Muscle layer of duodenum (tissue), 2 donors: Measurements from ENCODE around the gene LY6G6D.
"Not testable (repeated sequence)": the region's sequence is repeated elsewhere in the genome, so short reads cannot be mapped to it uniquely, and the experiment has no call there.

Experiments used
- H3K27ac ChIP-seq: one replicate; pipeline ENCODE4 v1.7.0; 2013; ENCODE audit warnings: mild to moderate bottlenecking, low read length
- H3K27me3 ChIP-seq: one replicate; pipeline ENCODE4 v1.7.0; 2013; ENCODE audit warnings: low read depth, mild to moderate bottlenecking, control low read depth, low read length
- H3K36me3 ChIP-seq, 2 donors: one replicate each; pipeline ENCODE4 v1.7.0; 2013; ENCODE audit warnings: low read length in 2 of 2, control low read depth in 1 of 2, mild to moderate bottlenecking in 1 of 2; ENCODE audit not compliant: insufficient read depth in 2 of 2, control insufficient read depth in 1 of 2
- H3K4me1 ChIP-seq, 2 donors: one replicate each; pipeline ENCODE4 v1.7.0; 2013; ENCODE audit warnings: low read length in 2 of 2, mild to moderate bottlenecking in 2 of 2, control low read depth in 1 of 2, moderate library complexity in 1 of 2; ENCODE audit not compliant: insufficient read depth in 2 of 2, control insufficient read depth in 1 of 2
- H3K4me3 ChIP-seq, 2 donors: one replicate each; pipeline ENCODE4 v1.7.0; 2013; ENCODE audit warnings: low read length in 2 of 2, low read depth in 1 of 2, mild to moderate bottlenecking in 1 of 2
- H3K9me3 ChIP-seq, 2 donors: one replicate each; pipeline ENCODE4 v1.7.0; 2013; ENCODE audit warnings: low read length in 2 of 2, control low read depth in 1 of 2, mild to moderate bottlenecking in 1 of 2; ENCODE audit not compliant: control insufficient read depth in 1 of 2
- donor health status: healthy.

The LY6G6D gene

DNA sequence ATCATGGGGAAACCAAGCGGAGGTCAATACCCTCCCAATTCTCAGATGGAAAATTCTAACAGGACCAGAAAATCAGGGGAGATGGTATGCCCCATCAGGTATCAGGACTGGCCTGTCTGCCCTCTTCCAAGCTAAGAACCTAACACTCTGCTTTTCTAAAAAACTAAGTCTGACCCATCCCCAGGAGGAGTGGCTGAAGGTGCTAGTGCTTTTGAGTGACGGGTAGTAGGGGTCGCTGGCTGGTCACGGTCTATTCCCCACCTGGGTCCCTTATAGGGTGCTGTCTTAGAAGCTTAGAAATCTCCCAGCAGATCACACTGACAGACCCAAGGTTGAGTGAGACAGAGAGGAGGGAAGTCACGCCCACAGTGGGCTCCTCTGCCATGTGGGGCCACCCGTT is 21.6 kb upstream of the LY6G6D start:
- no peak overlapping the region for H3K4me3 ChIP-seq
- no peaks in the 10 kb centered on the region for H3K9me3 ChIP-seq
- H3K36me3 ChIP-seq: peaks cover 60 to 66% of the 10 kb centered on the region in 2 donors
- peaks cover 0 to 4% of the 10 kb centered on the region in 2 donors for H3K4me1 ChIP-seq
- no peaks in the 10 kb centered on the region for H3K27me3 ChIP-seq
- no peak overlapping the region for H3K27ac ChIP-seq

GRCh38 chr6:31697555-31697954 is 17.6 kb upstream of the LY6G6D start:
- H3K27ac ChIP-seq: no peak overlapping the region
- peaks cover 13 to 17% of the 10 kb centered on the region in 2 donors for H3K4me1 ChIP-seq
- H3K36me3 ChIP-seq: peaks cover 29 to 36% of the 10 kb centered on the region in 2 donors
- no peak overlapping the region for H3K4me3 ChIP-seq
- no peaks in the 10 kb centered on the region for H3K9me3 ChIP-seq
- no peaks in the 10 kb centered on the region for H3K27me3 ChIP-seq

- no peaks in the 10 kb centered on the region for H3K9me3 ChIP-seq
- peaks cover 4 to 19% of the 10 kb centered on the region in 2 donors for H3K36me3 ChIP-seq
- peak overlapping the region in 1 of 2 donors; percentile 98 for H3K4me3 ChIP-seq
- no peak overlapping the region for H3K27ac ChIP-seq
- no peaks in the 10 kb centered on the region for H3K27me3 ChIP-seq
- H3K4me1 ChIP-seq: peaks cover 13 to 21% of the 10 kb centered on the region in 2 donors
Observed at GRCh38 chr6:31700740-31701401, 14.3 kb upstream of the LY6G6D start.

DNA sequence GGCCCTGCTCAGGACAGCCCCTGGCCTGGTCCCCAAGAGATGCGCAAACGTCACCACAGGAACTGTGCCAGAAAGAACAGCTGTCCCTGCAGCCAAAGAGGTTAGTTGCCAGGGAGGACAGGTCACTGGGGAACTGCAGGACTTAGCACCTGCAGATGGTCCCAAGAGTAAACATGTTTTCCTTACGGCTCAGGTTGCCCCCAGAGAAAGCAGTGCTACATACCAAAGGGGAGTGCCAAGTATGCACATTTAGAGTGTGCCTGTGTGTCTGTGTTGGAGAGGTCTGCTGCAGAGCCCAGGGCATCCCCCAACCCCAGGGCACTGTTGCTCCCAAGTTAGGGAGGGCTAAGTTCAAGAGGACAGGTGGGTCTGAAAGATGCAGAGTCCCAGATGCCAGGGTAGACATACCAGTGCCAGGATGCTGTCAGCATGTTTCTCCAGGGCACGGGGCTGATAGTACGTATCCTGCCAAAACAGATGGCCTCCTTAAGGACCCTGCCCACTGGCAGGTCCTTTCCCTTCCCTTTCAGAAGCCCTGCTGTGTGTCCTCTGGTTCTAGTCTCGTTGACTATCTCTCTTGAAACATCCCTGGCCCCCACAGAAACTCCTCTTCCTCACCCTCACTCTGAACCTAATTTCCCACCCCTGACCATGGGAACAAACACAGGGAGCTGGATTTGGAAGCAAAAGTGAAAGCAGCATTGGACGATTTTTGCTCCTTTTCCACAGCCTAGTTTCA is 13.3 kb upstream of the LY6G6D start:
- peaks cover 13 to 21% of the 10 kb centered on the region in 2 donors for H3K4me1 ChIP-seq
- peak overlapping the region; percentile 77 to 98 for H3K4me3 ChIP-seq
- no peaks in the 10 kb centered on the region for H3K27me3 ChIP-seq
- H3K27ac ChIP-seq: peak overlapping the region; percentile 99
- peaks cover 1 to 16% of the 10 kb centered on the region in 2 donors for H3K36me3 ChIP-seq
- no peaks in the 10 kb centered on the region for H3K9me3 ChIP-seq

DNA sequence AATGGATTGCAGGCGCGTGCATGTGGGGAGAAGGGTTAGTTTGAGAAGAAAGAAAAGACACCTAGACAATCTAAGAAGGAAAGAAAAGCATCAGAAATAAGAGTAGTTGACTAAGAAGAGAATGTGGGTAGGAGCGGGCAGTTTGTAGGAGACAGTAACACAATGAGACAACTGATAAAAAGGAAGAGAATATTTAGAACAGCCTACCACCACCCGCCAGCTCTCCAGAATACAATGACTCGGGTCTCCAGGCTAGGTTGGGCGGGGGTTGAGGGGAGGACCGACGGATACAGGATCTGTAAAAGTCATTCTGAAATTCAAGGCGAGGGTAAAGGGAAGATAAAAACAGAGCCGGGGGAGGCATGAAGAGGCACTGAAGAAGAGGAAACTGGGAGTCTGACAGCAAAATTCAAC is 12.7 kb upstream of the LY6G6D start:
- peak overlapping the region; percentile 77 to 98 for H3K4me3 ChIP-seq
- H3K4me1 ChIP-seq: peaks cover 13 to 21% of the 10 kb centered on the region in 2 donors
- H3K36me3 ChIP-seq: peaks cover 0 to 10% of the 10 kb centered on the region in 2 donors
- H3K27ac ChIP-seq: peak overlapping the region; percentile 99
- no peaks in the 10 kb centered on the region for H3K27me3 ChIP-seq
- no peaks in the 10 kb centered on the region for H3K9me3 ChIP-seq

GRCh38 chr6:31702819-31703716 is 12.1 kb upstream of the LY6G6D start, which contains the start of gene ABHD16A:
Gene ABHD16A (minus strand): TSS chr6:31703324. CDS start chr6:31703281, 43 bp downstream.
- Histone ChIP-seq H3K4me1 (peaks cover 13 to 21% of the 10 kb centered on the region in 2 donors), H3K4me3 (peak within 1 kb of the TSS; percentile 77 to 98), H3K9me3 (no peaks in the 10 kb centered on the region), H3K27me3 (no peaks in the 10 kb centered on the region), H3K36me3 (peaks cover 0 to 6% of the 10 kb centered on the region in 2 donors), H3K27ac (peak within 1 kb of the TSS; percentile 99)

GRCh38 chr6:31705931-31706330 is 9.2 kb upstream of the LY6G6D start:
- Histone ChIP-seq H3K36me3 (no peaks in the 10 kb centered on the region), H3K4me1 (peaks cover 13 to 17% of the 10 kb centered on the region in 2 donors), H3K9me3 (no peaks in the 10 kb centered on the region), H3K27me3 (no peaks in the 10 kb centered on the region), H3K27ac (no peak overlapping the region), H3K4me3 (no peak overlapping the region)

- no peak within 1 kb of the TSS for H3K4me3 ChIP-seq
- H3K9me3 ChIP-seq: no peaks in the 10 kb centered on the region
- H3K27ac ChIP-seq: no peak within 1 kb of the TSS
- H3K4me1 ChIP-seq: peaks cover 8 to 10% of the 10 kb centered on the region in 2 donors
- H3K36me3 ChIP-seq: no peaks in the 10 kb centered on the region
- no peaks in the 10 kb centered on the region for H3K27me3 ChIP-seq
Observed at GRCh38 chr6:31706599-31706998, 8.5 kb upstream of the LY6G6D start, which contains the start of gene LY6G6F. Gene LY6G6F (plus strand): TSS chr6:31706866. CDS start chr6:31706907, 41 bp downstream.

DNA sequence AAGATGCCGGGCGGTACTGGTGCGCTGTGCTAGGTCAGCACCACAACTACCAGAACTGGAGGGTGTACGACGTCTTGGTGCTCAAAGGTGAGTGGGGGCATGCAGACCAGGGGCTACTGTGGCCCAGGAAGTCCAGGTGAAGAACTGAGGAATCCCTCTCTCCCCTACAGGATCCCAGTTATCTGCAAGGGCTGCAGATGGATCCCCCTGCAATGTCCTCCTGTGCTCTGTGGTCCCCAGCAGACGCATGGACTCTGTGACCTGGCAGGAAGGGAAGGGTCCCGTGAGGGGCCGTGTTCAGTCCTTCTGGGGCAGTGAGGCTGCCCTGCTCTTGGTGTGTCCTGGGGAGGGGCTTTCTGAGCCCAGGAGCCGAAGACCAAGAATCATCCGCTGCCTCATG is 7.4 kb upstream of the LY6G6D start:
- Histone ChIP-seq H3K4me3 (no peak overlapping the region), H3K27me3 (no peaks in the 10 kb centered on the region), H3K27ac (no peak overlapping the region), H3K4me1 (peaks cover 0 to 4% of the 10 kb centered on the region in 2 donors), H3K36me3 (no peaks in the 10 kb centered on the region), H3K9me3 (no peaks in the 10 kb centered on the region)

- H3K9me3 ChIP-seq: no peaks in the 10 kb centered on the region
- peaks cover 0 to 4% of the 10 kb centered on the region in 2 donors for H3K4me1 ChIP-seq
- no peaks in the 10 kb centered on the region for H3K36me3 ChIP-seq
- no peak overlapping the region for H3K4me3 ChIP-seq
- H3K27ac ChIP-seq: no peak overlapping the region
- no peaks in the 10 kb centered on the region for H3K27me3 ChIP-seq
Observed at GRCh38 chr6:31708224-31708623, 6.9 kb upstream of the LY6G6D start.

DNA sequence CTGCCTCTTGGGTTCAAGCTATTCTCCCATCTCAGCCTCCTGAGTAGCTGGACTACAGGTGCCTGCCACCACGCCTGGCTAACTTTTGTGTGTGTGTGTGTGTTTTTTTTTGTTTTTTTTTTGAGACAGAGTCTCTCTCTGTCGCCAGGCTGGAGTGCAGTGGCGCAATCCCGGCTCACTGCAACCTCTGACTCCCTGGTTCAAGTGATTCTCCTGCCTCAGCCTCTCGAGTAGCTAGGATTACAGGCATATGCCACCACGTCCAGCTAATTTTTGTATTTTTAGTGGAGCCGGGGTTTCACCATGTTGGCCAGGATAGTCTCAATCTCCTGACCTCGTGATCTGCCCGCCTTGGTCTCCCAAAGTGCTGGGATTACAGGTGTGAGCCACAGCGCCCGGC is 6.0 kb upstream of the LY6G6D start:
- H3K27ac ChIP-seq, H3K4me1 ChIP-seq, H3K27me3 ChIP-seq, H3K4me3 ChIP-seq, H3K9me3 ChIP-seq, H3K36me3 ChIP-seq: not testable (repeated sequence)
